ENCODE data around the gene PRDM11.

DNA sequence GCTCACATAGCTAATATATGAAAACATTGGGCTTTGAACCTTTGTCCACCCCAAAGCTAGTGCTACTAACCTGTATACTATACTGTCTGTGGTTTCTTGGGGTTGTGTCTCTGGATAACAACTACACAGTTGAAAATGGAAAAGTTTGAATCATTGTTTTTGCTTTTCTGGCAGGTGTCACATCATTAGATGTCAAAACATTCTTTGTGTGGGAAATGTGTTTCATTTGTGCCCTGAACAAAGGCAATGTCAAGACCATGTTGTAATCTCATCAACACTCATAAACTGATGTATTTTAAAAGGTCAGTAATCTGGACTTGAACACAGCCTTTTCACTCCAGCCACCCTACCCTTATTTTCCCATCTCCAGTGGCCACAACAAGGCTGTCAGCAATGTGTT, 123.2 kb downstream of the PRDM11 start:
- TF ChIP-seq POLR2A (IDR thresholded peaks at IDR 0.05; ENCODE audit: low read depth, low read length) (no peak), FOS (IDR thresholded peaks at IDR 0.05; ENCODE audit: borderline replicate concordance, extremely low read depth, insufficient read length) (no peak), SREBF1 (IDR thresholded peaks at IDR 0.05; ENCODE audit: low read length) (no peak)
- TF ChIP-seq, protein P1, sequence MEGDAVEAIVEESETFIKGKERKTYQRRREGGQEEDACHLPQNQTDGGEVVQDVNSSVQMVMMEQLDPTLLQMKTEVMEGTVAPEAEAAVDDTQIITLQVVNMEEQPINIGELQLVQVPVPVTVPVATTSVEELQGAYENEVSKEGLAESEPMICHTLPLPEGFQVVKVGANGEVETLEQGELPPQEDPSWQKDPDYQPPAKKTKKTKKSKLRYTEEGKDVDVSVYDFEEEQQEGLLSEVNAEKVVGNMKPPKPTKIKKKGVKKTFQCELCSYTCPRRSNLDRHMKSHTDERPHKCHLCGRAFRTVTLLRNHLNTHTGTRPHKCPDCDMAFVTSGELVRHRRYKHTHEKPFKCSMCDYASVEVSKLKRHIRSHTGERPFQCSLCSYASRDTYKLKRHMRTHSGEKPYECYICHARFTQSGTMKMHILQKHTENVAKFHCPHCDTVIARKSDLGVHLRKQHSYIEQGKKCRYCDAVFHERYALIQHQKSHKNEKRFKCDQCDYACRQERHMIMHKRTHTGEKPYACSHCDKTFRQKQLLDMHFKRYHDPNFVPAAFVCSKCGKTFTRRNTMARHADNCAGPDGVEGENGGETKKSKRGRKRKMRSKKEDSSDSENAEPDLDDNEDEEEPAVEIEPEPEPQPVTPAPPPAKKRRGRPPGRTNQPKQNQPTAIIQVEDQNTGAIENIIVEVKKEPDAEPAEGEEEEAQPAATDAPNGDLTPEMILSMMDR (IDR thresholded peaks at IDR 0.05 in 2 of 3, conservative IDR thresholded peaks at IDR 0.05 in 1 of 3; ENCODE audit: control insufficient read depth in 2 of 3, extremely low read depth in 1 of 3, insufficient read depth in 1 of 3, low read depth in 3 of 3, low read length in 3 of 3): no peak
